ENCODE measurements around the gene PITRM1. TPM values are rescaled to one million over a fixed set of nuclear protein-coding genes. Genes with fewer than 3 reads are reported as not detected.

The PITRM1 gene
- polyA plus RNA-seq, 1 donor (not counting 4 experiments of a cell fraction or from before 2014, with no cell fraction given), result 47.2 TPM

- Histone ChIP-seq H2AFZ (ENCODE audit: control insufficient read depth, low read length) (no peak overlapping the region), H4K20me1 (ENCODE audit: control insufficient read depth, extremely low read depth, insufficient read depth, low read length) (no peaks in the 10 kb centered on the region), H3K79me2 (ENCODE audit: control insufficient read depth, insufficient read depth, low read length) (no peaks in the 10 kb centered on the region), H3K4me3 (ENCODE audit: control insufficient read depth in 2 of 3, extremely low read depth in 1 of 3, insufficient read depth in 2 of 3, low read depth in 1 of 3, low read length in 3 of 3) (no peak overlapping the region), H3K4me1 (ENCODE audit: control insufficient read depth, extremely low read depth, insufficient read depth, low read length) (no peaks in the 10 kb centered on the region), H3K9me3 (ENCODE audit: control insufficient read depth, low read depth, low read length) (no peaks in the 10 kb centered on the region), H3K4me2 (ENCODE audit: control insufficient read depth, extremely low read depth, insufficient read depth, low read depth, low read length) (no peak overlapping the region), H3K9me1 (ENCODE audit: control insufficient read depth, extremely low read depth, insufficient read depth, low read length) (no peaks in the 10 kb centered on the region), H3K9ac (ENCODE audit: control insufficient read depth, extremely low read depth, insufficient read depth, low read length) (no peak overlapping the region), H3K36me3 (ENCODE audit: control insufficient read depth in 2 of 2, extremely low read depth in 1 of 2, insufficient read depth in 2 of 2, low read length in 2 of 2) (peaks cover 54 to 57% of the 10 kb centered on the region in 2 experiments), H3K27me3 (ENCODE audit: control insufficient read depth, extremely low read depth, insufficient read depth, low read length) (no peaks in the 10 kb centered on the region), H3K27ac (ENCODE audit: control insufficient read depth, insufficient read depth, low read length) (no peak overlapping the region)
- TF ChIP-seq EZH2 (IDR thresholded peaks at IDR 0.05; ENCODE audit: low read length), result no peak
- TF ChIP-seq CTCF (optimal IDR thresholded peaks at IDR 0.05 in 1 of 3, IDR thresholded peaks at IDR 0.05 in 1 of 3, conservative IDR thresholded peaks at IDR 0.05 in 1 of 3; ENCODE audit: extremely low read depth in 1 of 3, insufficient read depth in 2 of 3, low read length in 3 of 3), result no peak
- FAIRE-seq, result no peak
- dilution Hi-C loops (cut with MboI; ENCODE audit: extremely low pct_ligation_motif_present, low sequenced_read_pairs), result no loop called here
- DNase-seq (ENCODE audit: low read depth, low spot score), result no peak
Observed at GRCh38 chr10:3146289-3146688, 26.3 kb downstream of the PITRM1 start.

GRCh38 chr10:3145366-3145765 is 27.2 kb downstream of the PITRM1 start:
- Histone ChIP-seq H3K79me2 (ENCODE audit: control insufficient read depth, insufficient read depth, low read length) (no peaks in the 10 kb centered on the region), H3K9ac (ENCODE audit: control insufficient read depth, extremely low read depth, insufficient read depth, low read length) (no peak overlapping the region), H3K9me3 (ENCODE audit: control insufficient read depth, low read depth, low read length) (no peaks in the 10 kb centered on the region), H3K4me1 (ENCODE audit: control insufficient read depth, extremely low read depth, insufficient read depth, low read length) (no peaks in the 10 kb centered on the region), H4K20me1 (ENCODE audit: control insufficient read depth, extremely low read depth, insufficient read depth, low read length) (no peaks in the 10 kb centered on the region), H3K9me1 (ENCODE audit: control insufficient read depth, extremely low read depth, insufficient read depth, low read length) (no peaks in the 10 kb centered on the region), H2AFZ (ENCODE audit: control insufficient read depth, low read length) (no peak overlapping the region), H3K4me3 (ENCODE audit: control insufficient read depth in 2 of 3, extremely low read depth in 1 of 3, insufficient read depth in 2 of 3, low read depth in 1 of 3, low read length in 3 of 3) (no peak overlapping the region), H3K27ac (ENCODE audit: control insufficient read depth, insufficient read depth, low read length) (no peak overlapping the region), H3K36me3 (ENCODE audit: control insufficient read depth in 2 of 2, extremely low read depth in 1 of 2, insufficient read depth in 2 of 2, low read length in 2 of 2) (peaks cover 48 to 56% of the 10 kb centered on the region in 2 experiments), H3K4me2 (ENCODE audit: control insufficient read depth, extremely low read depth, insufficient read depth, low read depth, low read length) (no peak overlapping the region), H3K27me3 (ENCODE audit: control insufficient read depth, extremely low read depth, insufficient read depth, low read length) (no peaks in the 10 kb centered on the region)
- dilution Hi-C loops (cut with MboI; ENCODE audit: extremely low pct_ligation_motif_present, low sequenced_read_pairs), result no loop called here
- no peak for FAIRE-seq
- no peak for TF ChIP-seq EZH2 (IDR thresholded peaks at IDR 0.05; ENCODE audit: low read length)
- TF ChIP-seq CTCF (optimal IDR thresholded peaks at IDR 0.05 in 1 of 3, IDR thresholded peaks at IDR 0.05 in 1 of 3, conservative IDR thresholded peaks at IDR 0.05 in 1 of 3; ENCODE audit: extremely low read depth in 1 of 3, insufficient read depth in 2 of 3, low read length in 3 of 3), result no peak
- no peak for DNase-seq (ENCODE audit: low read depth, low spot score)

Data from keratinocyte (primary cell).